ENCODE measurements around the gene NFIC.
"Not testable (repeated sequence)": the region's sequence is repeated elsewhere in the genome, so short reads cannot be mapped to it uniquely, and the experiment has no call there.

NFIC gene

DNA sequence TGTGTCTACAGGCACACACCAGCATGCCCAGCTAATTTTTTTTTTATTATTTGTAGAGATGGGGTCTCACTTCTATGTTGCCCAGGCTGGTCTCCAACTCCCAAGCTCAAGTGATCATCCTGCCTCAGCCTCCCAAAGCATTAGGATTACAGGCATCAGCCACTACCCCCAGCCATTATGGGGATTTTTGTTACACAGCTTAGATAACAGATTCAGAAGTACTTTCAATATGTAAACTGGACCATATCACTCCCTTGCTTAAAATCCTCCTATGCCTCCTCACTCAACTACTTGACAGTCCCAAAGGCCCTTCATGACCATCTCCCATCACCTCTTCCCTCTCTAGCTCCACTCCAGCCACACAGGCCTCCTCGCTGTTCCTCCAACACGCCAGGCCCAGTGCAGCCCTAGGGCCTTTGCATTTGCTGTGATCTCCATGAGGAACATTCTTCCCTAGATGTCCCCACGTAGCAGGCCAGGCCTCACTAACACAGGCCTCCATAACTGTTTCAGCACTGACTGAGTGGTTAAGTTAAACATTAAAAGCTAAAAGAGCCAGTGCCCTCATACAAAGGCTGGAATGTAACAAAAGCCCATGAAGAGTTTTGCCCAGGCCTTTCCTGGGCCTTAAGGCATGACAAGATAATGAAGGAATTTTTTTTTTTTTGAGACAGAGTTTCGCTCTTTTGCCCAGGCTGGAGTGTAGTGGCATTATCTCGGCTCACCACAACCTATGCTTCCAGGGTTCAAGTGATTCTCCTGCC lies 131.6 kb downstream of the NFIC start:
- Histone ChIP-seq H2AFZ (ENCODE audit: low read depth, low read length) (no peak overlapping the region), H3K27me3 (ENCODE audit: insufficient read depth, low read length) (no peaks in the 10 kb centered on the region), H3K36me3 (ENCODE audit: insufficient read depth, low read length) (peaks cover 35% of the 10 kb centered on the region), H3K4me3 (ENCODE audit: low read length) (no peak overlapping the region), H3K4me1 (ENCODE audit: insufficient read depth, low read length) (peaks cover 5% of the 10 kb centered on the region), H3K9me3 (ENCODE audit: low read length) (no peaks in the 10 kb centered on the region)

DNA sequence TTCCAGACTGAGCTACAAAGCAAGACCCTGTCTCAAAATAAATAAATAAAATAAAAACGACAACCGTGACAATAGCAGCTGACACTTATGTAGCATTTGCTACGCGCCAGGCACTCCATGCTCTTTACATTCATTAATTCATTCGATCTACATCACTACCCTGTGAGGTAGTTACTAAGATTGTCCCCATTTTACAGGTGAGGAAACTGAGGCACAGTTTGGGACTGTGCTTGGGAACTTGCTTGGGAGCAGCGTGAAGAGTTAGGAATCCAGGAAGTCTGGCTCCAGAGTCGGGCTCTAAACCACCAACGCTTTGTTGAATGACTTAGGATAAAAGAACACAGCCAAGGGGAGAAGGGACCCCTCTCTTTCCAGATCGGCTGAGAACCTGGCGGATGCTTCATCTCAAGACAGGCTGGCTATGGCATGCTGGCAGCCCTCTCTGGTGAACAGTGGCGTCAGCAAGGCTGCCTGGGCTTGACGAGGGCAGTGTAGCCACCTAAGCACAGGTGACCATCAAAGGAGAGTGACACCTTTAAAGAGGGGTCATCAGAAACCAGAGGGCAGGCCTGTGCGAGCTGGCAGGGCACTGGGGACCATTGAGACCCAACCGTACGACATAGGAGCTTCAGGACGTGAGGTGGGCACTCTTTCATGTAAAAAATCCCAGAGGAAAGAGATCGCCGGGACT lies 133.5 kb downstream of the NFIC start:
- Histone ChIP-seq H2AFZ (ENCODE audit: low read depth, low read length) (peak overlapping the region; percentile 50), H3K9me3 (ENCODE audit: low read length) (no peaks in the 10 kb centered on the region), H3K27me3 (ENCODE audit: insufficient read depth, low read length) (no peaks in the 10 kb centered on the region)

DNA sequence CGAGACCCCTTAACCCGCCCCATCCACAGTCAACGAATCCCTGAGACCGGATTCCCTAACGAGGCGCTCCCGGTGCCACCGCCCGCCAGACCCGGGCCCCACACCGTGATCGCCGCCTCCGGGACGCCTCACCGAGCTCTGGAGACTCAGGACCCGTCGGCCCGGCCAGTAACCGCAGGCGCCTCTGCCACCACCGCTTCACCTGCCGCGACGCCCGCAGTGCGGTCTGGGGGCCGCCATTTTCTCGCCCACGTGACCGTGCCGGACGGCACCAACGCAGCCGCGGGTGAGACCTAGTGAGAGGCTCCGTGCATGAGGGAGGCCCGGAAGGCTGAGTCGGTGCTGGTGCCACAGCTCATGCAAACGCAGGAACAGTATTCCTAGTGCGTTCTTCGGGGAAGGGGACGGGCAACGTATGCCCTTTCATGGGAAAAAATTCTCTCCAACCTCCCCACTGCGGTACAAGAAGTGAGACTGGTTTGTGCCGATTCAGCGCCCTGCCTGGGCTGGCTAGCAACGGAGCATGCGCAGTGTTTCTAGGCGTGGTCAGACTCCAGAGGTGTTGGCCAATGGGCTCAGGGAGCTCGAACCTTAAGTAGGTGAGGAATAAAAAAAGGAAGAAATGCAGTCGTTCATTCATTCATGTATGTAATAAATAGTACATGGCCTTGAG lies 134.2 kb downstream of the NFIC start, which contains the start of gene DOHH:
Gene DOHH (minus strand): TSS at position 246 of the 673 bp plus-strand sequence. CDS start 3,860 bp downstream, outside the sequence.
- no peaks in the 10 kb centered on the region for H3K9me3 ChIP-seq (ENCODE audit: low read length)
- peaks cover 8% of the 10 kb centered on the region for H3K4me1 ChIP-seq (ENCODE audit: insufficient read depth, low read length)
- peak within 1 kb of the TSS; percentile 55 for H3K4me3 ChIP-seq (ENCODE audit: low read length)
- H2AFZ ChIP-seq (ENCODE audit: low read depth, low read length), result peak within 1 kb of the TSS; percentile 50
- H3K36me3 ChIP-seq (ENCODE audit: insufficient read depth, low read length), result peaks cover 17% of the 10 kb centered on the region
- H3K27me3 ChIP-seq (ENCODE audit: insufficient read depth, low read length), result no peaks in the 10 kb centered on the region

More for the DNA sequence above, 133.5 kb downstream of the NFIC start:
- peaks cover 5% of the 10 kb centered on the region for H3K4me1 ChIP-seq (ENCODE audit: insufficient read depth, low read length)
- peaks cover 22% of the 10 kb centered on the region for H3K36me3 ChIP-seq (ENCODE audit: insufficient read depth, low read length)
- peak overlapping the region; percentile 55 for H3K4me3 ChIP-seq (ENCODE audit: low read length)

DNA sequence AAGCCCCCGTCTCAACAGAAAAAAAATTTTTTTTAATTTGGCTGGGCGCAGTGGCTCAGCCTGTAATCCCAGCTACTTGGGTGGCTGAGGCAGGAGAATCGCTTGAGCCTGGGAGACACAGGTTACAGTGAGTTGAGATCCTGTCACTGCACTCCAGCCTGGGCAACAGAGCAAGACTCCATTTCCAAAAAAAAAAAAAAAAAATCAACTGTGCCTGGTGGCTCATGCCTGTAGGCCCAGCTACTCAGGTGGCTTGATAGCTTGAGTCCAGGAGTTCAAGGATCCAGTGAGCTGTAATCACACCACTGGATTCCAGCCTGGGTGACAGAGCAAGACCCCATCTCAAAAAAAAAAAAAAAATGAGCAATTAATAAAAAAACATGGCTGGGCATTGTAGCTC lies 135.4 kb downstream of the NFIC start:
- Histone ChIP-seq H3K36me3 (ENCODE audit: insufficient read depth, low read length) (peaks cover 8% of the 10 kb centered on the region), H3K27me3 (ENCODE audit: insufficient read depth, low read length) (no peaks in the 10 kb centered on the region), H3K4me1 (ENCODE audit: insufficient read depth, low read length) (peaks cover 10% of the 10 kb centered on the region)

DNA sequence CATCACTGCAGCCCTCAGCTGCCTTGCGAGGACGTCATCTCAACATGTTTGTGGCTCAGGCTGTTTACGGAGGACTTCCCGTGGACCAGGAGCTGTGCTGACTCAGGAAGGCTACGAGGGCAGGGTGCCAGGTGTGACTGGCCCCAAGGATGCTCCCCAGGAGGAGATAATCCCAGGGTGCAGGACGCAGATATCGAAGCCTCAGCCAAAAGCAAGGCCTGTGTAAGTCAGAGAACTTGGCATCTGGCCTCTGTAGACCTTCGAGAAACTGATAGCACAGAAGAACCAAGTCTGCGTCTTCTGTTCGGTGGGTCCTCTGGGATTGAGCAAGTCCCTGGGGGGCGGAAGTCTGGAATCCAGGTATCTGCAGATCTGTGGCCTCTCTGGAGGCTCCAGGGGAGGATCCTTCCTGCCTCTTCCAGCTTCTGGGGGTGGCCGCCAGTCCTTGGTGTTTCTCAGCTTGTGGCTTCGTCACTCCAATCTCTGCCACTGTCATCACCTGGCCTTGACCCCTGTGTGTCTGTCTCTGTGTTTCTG lies 136.7 kb downstream of the NFIC start:
- Histone ChIP-seq H2AFZ (ENCODE audit: low read depth, low read length) (no peak overlapping the region), H3K4me1 (ENCODE audit: insufficient read depth, low read length) (peaks cover 18% of the 10 kb centered on the region), H3K4me3 (ENCODE audit: low read length) (no peak overlapping the region), H3K27me3 (ENCODE audit: insufficient read depth, low read length) (no peaks in the 10 kb centered on the region), H3K9me3 (ENCODE audit: low read length) (no peaks in the 10 kb centered on the region), H3K36me3 (ENCODE audit: insufficient read depth, low read length) (no peaks in the 10 kb centered on the region)

More for the DNA sequence above, 135.4 kb downstream of the NFIC start:
- Histone ChIP-seq H3K9me3 (ENCODE audit: low read length) (no peaks in the 10 kb centered on the region), H2AFZ (ENCODE audit: low read depth, low read length) (no peak overlapping the region), H3K4me3 (ENCODE audit: low read length) (no peak overlapping the region)

DNA sequence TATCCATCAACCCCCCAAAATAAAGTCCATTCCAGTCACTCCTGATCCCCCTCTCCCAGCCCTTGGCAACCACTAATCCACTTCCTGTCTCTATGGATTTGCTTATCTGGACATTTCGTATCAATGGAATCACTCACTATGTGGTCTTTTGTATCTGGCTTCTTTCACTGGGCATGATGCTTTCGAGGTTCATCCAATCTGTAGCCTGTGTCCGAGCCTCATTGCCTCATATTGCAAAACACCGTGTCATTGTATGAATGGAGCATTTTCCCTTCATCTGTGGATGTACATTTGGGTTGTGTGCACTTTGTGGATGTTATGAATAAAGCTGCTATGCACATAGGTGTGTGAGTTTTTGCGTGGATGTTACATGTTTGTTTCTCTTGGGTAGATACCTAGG lies 138.4 kb downstream of the NFIC start:
- Histone ChIP-seq H3K9me3 (ENCODE audit: low read length) (no peaks in the 10 kb centered on the region), H3K4me3 (ENCODE audit: low read length) (no peak overlapping the region), H3K36me3 (ENCODE audit: insufficient read depth, low read length) (peaks cover 12% of the 10 kb centered on the region), H3K27me3 (ENCODE audit: insufficient read depth, low read length) (no peaks in the 10 kb centered on the region), H3K4me1 (ENCODE audit: insufficient read depth, low read length) (peaks cover 15% of the 10 kb centered on the region), H2AFZ (ENCODE audit: low read depth, low read length) (no peak overlapping the region)

DNA sequence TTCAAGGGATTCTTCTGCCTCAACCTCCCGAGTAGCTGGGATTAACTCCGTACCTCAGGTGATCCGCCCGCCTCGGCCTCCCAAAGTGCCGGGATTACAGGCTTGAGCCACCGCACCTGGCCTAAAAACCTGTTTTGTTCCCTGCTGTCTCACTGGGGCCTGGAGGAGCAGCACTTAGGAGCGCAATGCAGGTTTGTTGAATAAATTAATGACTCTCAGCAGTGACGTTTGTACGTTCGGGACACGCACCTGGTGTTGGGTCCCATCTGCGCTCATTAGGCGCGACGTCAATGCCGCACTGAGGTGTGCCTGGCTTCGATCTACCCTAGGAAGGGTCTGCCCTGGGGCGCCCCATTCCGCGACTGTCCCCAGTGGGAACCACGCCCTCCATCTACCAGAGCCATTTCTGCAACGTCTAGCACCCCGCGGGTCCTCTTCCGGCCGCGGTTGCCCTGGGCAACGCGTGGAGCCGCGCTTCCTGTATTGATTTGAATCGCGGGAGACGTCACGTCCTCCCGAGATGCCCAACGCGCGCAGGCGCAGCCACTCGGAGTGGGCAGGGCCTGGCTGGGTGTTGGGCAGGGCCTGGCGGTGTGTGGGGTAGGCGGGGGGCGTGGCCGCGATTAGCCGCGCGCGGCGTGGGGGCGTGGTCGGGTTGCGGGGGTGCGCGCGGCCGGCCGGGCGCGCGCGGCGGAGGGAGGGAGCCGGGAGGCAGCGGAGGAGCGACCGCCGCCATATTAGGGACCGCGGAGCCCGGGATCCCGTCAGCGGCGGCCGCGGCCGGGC lies 139.4 kb downstream of the NFIC start, which contains the start of gene FZR1:
Gene FZR1 (plus strand): TSS at position 714 of the 786 bp plus-strand sequence. CDS start 16,679 bp downstream, outside the sequence.
- Histone ChIP-seq H3K9me3 (ENCODE audit: low read length) (no peaks in the 10 kb centered on the region), H2AFZ (ENCODE audit: low read depth, low read length) (peak within 1 kb of the TSS; percentile 31), H3K27me3 (ENCODE audit: insufficient read depth, low read length) (no peaks in the 10 kb centered on the region), H3K36me3 (ENCODE audit: insufficient read depth, low read length) (peaks cover 21% of the 10 kb centered on the region), H3K4me1 (ENCODE audit: insufficient read depth, low read length) (peaks cover 12% of the 10 kb centered on the region), H3K4me3 (ENCODE audit: low read length) (peak within 1 kb of the TSS; percentile 95)

DNA sequence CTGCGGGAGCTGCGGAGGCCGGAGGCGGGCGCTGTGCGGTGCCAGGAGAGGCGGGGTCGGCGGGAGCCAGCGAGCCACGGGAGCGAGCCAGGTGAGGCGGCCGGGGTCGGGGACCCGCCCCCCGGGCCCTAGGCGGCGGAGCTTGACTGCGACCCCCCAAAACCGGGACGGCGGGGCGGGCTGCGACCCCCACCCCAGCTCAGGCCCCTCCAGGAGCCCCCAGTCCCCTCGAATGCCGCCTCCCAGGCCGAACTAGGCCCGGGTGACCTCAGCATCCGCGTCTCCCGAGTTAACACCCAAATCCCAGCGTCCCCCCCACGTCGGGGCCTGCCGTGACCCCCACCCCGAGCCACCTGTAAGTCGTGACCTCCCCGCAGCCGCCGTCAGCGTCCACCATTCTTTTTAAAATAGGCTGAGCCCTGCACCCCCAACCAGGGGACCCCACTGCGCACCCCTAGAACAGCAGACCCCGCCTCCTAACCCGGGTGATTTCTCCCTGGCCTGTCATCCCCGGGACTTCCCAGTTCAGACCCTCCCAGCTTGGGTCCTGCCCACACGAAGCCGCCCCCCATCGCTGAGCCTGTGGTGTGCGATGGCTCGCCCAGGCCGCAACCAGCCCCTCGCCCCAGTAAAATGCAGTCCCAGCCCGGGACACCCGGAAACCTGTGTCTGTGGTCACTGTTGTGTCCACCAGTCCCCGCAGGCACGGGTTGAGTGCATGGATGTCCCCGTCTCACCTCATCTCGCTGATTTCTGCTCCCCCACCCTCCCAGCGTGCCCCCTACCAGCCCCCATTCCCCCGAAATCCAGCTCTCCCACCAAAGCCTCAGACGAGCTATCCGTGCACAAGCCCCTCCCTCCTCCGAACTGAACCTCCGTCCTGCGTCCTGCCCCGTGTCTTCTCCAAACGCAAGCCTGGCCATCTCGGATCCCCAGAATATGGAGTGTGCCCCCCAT lies 140.3 kb downstream of the NFIC start:
- Histone ChIP-seq H3K4me1 (ENCODE audit: insufficient read depth, low read length) (peaks cover 12% of the 10 kb centered on the region), H3K4me3 (ENCODE audit: low read length) (peak overlapping the region; percentile 95), H3K27me3 (ENCODE audit: insufficient read depth, low read length) (no peaks in the 10 kb centered on the region), H2AFZ (ENCODE audit: low read depth, low read length) (peak overlapping the region; percentile 31), H3K9me3 (ENCODE audit: low read length) (no peaks in the 10 kb centered on the region), H3K36me3 (ENCODE audit: insufficient read depth, low read length) (peaks cover 28% of the 10 kb centered on the region)

DNA sequence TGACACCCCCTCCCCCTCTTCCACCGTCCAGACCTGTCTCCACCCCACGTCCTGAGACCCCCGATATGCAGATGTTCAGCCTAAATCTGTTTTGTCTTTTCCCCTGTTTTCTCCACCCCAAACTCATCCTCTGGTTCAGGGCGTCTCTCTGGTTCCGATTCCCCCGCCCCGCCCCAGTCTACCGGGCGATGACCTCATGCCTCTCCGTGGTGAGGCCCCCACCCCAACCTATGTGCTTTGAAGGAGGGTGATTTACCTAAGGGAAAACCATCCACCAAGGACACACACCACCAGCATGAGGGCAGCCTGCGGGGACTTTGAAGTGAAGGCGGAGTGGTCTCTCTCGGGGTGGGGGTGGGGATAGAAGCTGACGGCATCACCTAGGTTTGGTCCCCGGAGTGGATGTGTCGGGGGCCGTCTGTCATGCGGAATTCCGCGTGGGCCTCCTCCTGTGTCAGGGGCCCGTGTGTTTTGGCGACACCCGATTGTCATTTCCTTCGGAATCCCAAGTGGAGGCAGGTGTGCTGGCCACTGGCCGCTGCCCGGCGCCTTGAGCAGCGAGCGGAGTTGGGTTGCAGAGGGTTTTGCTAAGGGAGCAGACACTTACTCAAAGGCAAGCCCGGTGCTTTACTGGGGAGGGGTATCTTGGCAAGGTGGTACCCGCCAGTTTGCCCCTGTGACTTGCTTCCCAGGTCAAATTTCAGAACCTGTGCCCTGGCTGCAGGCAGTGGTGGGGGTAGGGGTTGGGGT lies 141.2 kb downstream of the NFIC start:
- H2AFZ ChIP-seq (ENCODE audit: low read depth, low read length), result no peak overlapping the region
- H3K9me3 ChIP-seq (ENCODE audit: low read length), result no peaks in the 10 kb centered on the region
- no peaks in the 10 kb centered on the region for H3K27me3 ChIP-seq (ENCODE audit: insufficient read depth, low read length)
- peaks cover 12% of the 10 kb centered on the region for H3K4me1 ChIP-seq (ENCODE audit: insufficient read depth, low read length)
- H3K36me3 ChIP-seq (ENCODE audit: insufficient read depth, low read length), result peaks cover 32% of the 10 kb centered on the region
- peak overlapping the region; percentile 95 for H3K4me3 ChIP-seq (ENCODE audit: low read length)

DNA sequence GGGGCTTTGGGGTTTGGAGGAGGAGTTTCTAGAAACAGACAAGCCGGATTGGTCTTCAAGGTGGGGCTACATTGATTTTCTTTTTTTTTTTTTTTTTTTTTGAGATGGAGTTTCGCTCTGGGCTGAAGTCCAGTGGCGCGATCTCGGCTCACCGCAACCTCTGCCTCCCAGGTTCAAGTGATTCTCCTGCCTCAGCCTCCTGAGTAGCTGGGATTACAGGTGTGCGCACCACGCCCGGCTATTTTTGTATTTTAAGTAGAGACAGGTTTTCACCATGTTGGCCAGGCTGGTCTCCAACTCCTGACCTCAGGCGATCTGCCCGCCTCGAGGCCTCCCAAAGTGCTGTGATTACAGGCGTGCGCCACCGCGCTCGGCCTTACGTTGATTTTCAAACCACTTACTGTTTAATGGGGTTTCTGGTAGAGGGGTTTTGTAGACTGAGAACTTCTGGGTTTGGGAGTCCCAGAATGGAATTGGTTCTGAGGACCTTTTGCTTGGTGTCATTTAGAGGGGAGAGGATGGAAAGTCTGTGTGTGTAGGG lies 141.8 kb downstream of the NFIC start:
- H3K4me1 ChIP-seq (ENCODE audit: insufficient read depth, low read length), result peaks cover 12% of the 10 kb centered on the region
- H2AFZ ChIP-seq (ENCODE audit: low read depth, low read length); H3K4me3 ChIP-seq (ENCODE audit: low read length); H3K9me3 ChIP-seq (ENCODE audit: low read length); H3K27me3 ChIP-seq (ENCODE audit: insufficient read depth, low read length): not testable (repeated sequence)
- peaks cover 32% of the 10 kb centered on the region for H3K36me3 ChIP-seq (ENCODE audit: insufficient read depth, low read length)

All from neuron (in vitro differentiated cells).